UCSD-AML1 (cell line): Measurements from ENCODE around the gene GARIN5B.

Experiments used
- DNase-seq: peaks from one replicate; lab custom pipeline; 2025; ENCODE audit not compliant: unreplicated experiment; lab: John Stamatoyannopoulos, UW

The GARIN5B gene

GRCh38 chr19:55372316-55373081 lies 9.4 kb upstream of the GARIN5B start:
- no peak for DNase-seq

- DNase-seq = no peak
These were observed 7.4 kb upstream of the GARIN5B start, which contains the start of gene IL11 for GRCh38 chr19:55370305-55370988. IL11 (minus strand) TSS chr19:55370463; CDS start chr19:55370310, 153 bp downstream.

GRCh38 chr19:55369653-55370304 lies 6.7 kb upstream of the GARIN5B start:
- no peak for DNase-seq

DNA sequence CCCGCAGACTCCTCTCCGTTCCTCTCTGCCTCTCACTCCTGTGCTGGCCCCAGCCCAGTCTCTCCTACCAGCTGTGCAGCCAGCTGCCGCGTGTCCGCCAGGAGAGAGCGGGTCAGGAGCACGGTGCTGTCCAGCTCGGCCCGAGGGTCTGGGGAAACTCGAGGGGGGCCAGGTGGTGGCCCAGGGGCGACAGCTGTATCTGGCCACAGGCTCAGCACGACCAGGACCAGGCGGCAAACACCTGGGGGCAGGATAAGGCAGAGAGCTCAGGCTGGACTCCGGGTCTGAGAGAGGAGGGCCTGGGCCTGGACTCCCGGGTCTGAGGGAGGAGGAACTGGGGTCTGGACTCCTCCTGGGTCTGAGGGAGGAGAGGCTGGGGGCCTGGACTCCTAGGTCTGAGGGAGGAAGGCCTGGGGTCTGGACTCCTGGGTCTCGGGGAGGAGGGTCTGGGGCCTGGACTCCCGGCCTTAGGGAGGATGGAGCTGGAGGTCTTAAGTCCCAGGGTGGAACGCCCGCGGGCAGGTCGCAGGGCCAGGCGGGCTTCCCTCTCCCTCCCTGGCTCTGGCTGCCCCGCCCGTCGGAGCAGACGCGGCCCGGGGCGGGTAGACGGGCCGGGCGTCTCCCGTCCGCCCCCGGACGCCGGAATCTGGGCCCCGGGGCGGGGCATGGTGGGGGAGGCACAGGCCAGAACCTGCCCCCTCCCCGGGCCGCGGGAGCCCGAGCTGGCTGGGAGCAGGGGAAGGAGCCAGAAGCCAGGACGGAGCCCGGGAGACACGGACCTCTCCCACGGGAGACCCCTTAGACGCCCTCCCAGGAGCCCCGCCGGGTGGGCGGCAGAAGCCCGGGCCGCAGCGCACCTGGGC lies 5.9 kb upstream of the GARIN5B start:
- no peak for DNase-seq

DNA sequence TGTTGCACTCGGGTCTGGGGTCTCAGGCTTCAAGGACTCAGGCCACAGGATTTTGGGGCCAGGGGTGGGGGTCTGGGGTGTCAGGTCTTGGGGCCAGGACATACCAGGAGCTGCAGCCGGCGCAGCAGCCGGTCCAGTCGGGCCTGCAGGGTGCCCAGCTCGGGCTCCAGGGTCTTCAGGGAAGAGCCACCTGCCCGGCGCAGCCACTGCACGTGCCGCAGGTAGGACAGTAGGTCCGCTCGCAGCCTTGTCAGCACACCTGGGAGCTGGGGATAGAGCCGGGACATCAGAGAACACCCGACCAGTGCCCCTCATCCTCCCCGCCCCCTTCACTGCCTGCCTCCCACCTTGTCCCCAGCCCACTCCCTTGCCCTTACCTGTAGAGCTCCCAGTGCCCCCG lies 5.0 kb upstream of the GARIN5B start:
- no peak for DNase-seq

DNA sequence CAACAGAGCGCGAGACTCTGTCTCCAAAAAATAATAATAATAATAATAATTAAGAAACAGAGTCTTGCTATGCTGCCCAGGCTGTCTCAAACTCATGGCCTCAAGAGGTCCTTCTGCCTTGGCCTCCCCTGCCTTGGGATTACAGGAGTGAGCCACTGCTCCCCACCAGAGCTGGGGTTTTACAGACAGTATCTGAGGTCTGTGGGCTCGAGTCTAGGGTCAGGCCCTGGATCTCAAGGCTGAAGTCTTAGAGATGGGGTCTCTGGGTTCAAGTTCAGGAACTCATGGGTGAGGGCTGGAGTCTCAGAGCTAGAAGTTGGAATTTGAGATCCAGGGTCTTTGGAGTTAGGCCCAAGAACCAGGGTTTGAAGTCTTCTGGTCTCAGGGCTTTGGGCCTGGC lies 3.7 kb upstream of the GARIN5B start:
- DNase-seq = no peak

DNA sequence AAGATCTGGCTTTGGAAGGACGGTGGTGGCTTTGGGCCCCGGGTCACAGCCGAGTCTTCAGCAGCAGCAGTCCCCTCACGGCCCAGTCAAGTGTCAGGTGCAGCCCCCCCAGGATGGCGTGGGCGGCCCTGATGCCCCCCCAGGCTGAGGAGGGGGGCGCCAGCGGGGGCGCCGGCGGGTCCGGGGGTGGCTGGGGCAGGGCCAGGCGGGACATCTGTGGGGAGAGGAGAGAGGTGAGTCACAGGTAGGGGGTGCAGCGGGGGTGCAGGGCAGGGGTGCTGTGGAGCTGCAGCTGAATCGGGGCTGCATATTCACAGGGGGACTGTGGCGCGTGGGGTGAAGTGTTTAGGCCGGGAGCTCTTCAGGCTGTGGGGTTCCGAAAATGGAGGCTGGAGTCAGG lies 2.9 kb upstream of the GARIN5B start:
- no peak for DNase-seq

DNA sequence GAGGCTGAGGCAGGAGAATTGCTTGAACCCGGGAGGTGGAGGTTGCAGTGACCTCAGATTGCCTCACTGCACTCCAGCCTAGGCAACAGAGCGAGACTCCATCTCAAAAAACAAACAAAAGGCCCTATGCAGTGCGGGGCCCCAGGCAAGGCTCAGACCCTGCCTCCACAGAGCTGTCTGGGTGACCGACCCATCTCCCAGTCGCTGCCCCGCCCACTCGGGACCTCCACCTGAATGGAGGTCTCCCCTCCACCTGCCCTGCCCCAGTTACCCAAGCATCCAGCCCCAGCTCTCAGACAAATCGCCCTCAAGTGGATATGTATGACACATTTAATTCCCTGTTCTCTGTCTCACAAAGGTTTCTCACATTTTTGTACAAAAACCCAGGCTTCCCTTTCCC lies 2.2 kb upstream of the GARIN5B start:
- no peak for DNase-seq

DNA sequence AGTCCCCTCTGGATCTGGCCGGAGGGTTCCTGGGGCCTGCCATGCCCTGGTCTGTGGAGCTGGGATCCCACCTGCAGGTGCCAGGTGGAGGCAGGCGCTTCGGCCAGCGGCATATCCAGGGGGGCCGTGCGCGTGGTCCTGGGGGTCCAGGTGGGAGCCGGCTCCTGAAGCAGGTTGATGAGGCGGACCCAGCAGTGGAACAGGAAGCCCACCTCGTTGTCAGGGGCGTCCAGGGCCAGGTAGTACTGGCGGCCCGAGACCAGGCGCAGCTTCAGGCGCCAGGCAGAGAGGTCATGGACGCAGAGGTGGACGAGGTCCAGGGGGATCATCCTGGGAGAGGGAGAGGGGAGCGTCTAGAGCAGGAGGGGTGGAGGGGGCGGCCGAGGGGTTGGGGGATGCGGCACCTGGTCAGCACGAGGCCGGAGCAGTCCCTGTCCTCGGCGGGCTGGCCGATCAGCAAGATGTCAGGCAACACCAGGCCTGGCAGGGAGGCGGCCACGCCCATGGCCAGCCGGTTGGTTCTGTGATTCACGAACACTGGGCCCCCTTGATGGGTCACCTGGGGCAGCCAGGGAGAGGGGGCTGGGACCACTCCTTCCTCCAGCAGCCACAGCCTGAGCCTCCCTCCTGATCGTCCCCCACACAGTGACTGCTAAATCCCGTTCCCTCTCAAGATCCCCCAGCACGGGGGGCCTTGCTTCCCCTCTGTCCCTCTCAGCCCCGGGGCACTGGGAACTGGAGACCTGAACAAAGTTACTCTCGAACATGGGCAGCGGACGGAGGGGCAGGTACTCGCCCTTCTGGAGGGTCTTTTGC lies 678 bp downstream of the GARIN5B start:
- no peak for DNase-seq

DNA sequence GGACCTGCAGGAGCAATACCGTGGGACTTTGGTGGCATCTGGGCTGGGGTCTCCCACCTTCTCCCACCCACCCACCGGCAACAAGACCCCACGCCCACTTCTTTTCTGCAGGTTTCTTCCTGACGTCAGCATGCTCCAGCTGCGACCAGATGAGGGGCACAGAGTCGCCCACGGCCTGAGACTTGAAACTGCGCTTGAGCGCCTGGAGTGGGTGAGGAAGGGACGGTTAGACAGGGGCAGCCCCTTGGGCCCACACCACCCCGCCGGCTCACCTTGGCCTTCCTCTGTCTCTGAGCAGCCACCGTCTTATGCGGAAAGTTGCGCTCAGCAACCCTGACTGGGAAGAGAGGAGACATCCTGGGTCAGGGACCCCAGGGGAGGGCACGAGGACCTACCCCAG lies 2.2 kb downstream of the GARIN5B start:
- DNase-seq = no peak

DNA sequence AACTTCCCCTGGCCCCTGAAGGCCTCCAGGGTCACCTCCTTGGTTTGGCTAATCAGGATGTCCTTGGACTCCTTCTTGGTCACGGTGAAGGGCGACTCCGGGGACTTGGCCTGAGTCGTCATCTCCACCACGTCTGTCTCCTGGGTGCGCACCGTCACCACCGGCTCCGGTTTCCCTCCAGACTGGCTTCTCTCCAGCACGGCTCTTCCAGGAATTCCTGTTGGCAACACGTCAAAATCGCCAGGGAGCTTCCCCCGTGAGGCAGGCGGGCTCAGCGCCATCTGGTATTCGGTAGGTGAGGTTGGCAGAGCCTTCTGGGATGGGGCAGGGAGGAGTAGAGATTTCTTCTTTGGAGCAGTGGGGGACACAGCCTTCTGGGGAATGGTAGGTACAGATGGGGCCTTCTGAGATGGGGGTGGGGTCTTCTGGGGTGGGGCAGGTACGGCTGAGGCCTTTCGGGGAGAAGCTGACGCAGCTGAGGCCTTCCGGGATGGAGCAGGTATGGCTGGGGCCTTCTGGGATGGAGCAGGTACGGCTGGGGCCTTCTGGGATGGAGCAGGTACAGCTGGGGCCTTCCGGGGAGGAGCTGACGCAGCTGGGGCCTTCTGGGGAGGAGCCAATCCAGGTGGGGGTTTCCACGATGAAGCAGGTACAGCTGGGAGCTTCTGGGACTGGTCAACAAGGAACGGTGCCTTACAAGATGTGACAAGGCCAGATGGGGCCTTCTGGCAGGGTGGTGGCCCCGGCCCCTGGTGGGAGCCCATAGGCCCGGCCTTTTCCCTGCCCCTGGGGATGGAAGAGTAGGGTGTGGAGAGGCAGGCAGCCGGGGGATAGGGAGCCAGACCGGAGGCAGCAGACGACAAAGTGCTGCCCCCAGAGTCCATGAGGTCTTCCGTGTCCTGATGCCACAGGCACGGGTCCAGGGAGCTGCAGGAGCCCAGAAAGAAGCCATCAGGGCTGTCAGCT lies 3.8 kb downstream of the GARIN5B start:
- no peak for DNase-seq

DNA sequence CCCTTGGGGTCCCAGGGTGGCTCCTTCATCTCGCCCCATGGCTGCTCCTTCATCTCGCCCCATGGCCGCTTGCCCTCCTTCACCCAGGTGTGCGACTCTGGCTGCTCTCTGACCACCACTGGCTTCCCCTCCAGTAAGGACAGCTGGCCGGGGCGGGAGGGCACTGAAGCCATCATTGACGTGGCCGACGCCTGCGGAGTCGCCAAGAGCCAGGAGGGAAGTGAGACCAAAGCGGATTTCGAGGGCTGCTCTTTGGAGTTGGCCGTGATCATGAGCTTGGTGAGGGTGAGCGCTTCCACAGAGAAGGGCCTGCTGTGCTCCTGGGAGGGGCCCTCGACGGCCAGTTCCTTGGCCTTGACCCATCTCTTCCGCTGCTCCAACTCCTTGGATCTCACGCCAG lies 4.6 kb downstream of the GARIN5B start:
- DNase-seq = no peak

DNA sequence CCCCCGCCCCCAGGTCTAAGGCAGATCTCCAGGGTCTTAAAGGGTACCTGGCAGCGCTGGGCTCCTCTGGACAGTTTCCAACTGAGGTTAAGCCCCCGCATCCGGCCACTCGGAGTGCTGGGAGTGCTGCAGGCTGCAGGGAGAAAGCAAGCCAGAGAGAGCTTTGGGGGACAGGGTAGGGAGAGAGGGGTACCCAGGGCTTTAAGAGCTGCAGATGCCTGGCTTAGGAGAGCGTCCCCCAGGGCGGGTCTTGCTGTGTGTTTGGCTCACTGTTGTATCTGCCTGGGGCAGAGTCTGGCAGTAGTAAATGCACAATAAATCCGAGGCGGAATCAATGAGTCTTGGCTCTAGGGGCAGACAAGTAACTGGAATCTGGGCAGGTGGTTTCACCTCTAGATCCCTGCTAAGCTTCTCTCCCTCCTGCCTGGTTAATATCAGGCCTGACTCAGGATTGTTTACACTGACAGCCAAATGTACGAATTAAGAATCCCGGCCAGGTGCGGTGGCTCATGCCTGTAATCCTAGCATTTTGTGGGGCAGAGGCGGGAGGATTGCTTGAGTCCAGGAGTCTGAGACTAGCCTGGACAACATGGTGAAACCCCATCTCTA lies 7.7 kb downstream of the GARIN5B start:
- no peak for DNase-seq

GRCh38 chr19:55354698-55355212 lies 8.3 kb downstream of the GARIN5B start, which contains the start of gene COX6B2:
COX6B2 (minus strand) TSS chr19:55354719; CDS start chr19:55354521, 198 bp downstream.
- no peak for DNase-seq

DNA sequence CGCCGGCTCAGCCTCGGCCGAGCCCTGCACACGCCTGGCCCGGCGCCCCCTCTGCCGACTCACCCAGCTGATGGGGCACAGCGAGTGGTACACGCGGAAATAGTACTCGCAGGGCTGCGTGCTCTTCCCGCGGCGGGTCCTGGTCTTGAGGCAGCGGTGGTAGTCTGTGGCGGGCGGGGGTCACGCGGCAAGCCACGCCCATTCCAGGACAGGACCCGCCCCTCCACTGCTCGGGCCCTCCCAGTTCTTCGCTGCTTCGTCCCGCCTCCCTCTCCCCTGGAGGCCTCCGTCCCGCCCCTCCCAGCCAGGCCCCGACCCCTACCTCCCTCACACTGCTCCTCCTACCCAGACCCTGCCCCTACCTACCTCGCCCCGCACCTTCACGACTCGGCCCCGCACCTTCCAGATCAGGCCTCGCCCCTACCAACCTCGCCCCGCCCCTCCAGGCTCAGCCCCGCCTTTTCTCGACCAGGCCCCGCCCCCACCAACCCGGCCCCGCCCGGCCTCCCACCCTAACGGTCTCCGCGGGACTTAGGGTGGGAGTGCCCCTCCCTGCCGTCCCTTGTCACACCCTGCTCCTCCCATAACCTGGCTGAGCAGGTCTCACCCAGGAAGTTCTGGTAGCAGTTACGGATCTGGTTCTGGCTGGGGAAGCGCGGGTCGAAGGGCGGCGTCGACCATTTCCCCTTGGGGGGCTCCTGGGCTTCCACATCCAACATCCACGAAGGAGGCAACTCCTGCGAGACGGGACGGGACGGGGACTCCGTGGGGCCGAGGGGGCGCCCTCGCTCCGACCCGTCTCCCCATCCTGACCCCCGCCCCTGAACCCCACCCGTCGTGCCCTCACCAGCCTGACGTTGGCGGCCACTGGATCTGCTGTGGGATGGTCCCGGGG lies 9.0 kb downstream of the GARIN5B start:
- peak; percentile 69 for DNase-seq

GRCh38 chr19:55353356-55353802 lies 9.7 kb downstream of the GARIN5B start:
- no peak for DNase-seq

GRCh38 chr19:55352549-55353145 lies 10.4 kb downstream of the GARIN5B start:
- DNase-seq = no peak
